ENCODE measurements around the gene TOB1. TPM values are rescaled to one million over a fixed set of nuclear protein-coding genes. Genes with fewer than 3 reads are reported as not detected.

Gene TOB1
- total RNA-seq, 1 experiment from 2014 or later: 19.3 TPM

DNA sequence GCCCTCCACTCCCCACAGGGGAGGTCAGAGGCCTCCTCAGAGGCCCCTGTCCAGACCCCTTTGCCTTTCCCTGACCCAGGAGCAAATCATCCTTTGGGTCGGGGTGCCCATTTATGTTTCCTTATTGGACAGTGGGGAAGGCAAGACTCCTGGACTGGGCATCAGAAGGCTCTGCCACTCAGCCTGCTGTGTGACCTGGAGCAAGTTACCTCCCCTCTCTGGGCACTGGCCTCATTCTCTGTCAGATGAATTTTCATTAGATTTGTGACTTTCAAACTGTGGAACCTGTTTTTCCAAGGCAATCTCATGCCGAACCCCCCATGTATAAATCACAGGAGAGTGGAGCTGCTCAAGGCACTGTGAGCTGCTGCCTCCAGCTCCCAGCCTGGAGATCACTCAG, 47.0 kb upstream of the TOB1 start:
- POLR2A ChIA-PET (ENCODE audit: low non-redundant PET): no interaction called here
- BruUV-seq (replicated peaks): no TSS peak
- Histone ChIP-seq H3K27ac (ENCODE audit: low read depth, low read length, poor library complexity, severe bottlenecking) (no peak overlapping the region), H3K4me1 (ENCODE audit: insufficient read depth, low read length, poor library complexity, severe bottlenecking) (no peaks in the 10 kb centered on the region), H3K9me3 (ENCODE audit: low read depth, low read length, poor library complexity, severe bottlenecking) (no peaks in the 10 kb centered on the region), H3K4me3 (ENCODE audit: low read depth, low read length, poor library complexity, severe bottlenecking) (no peak overlapping the region), H3K36me3 (ENCODE audit: insufficient read depth, low read length, poor library complexity, severe bottlenecking) (no peaks in the 10 kb centered on the region), H3K27me3 (replicated peaks; ENCODE audit: insufficient read depth, low read depth, low read length, poor library complexity) (no peaks in the 10 kb centered on the region)
- intact Hi-C loops (cut with micrococcal nuclease; ENCODE audit: unreplicated experiment): loop anchor here (5.0 kb wide), 1 partner anchor 46 kb away; the partner anchor contains the start of gene TOB1
- no peak for TF ChIP-seq EZH2 (IDR thresholded peaks at IDR 0.05; ENCODE audit: borderline replicate concordance, low read depth, low read length, poor library complexity, severe bottlenecking)
- TF ChIP-seq, protein P1, sequence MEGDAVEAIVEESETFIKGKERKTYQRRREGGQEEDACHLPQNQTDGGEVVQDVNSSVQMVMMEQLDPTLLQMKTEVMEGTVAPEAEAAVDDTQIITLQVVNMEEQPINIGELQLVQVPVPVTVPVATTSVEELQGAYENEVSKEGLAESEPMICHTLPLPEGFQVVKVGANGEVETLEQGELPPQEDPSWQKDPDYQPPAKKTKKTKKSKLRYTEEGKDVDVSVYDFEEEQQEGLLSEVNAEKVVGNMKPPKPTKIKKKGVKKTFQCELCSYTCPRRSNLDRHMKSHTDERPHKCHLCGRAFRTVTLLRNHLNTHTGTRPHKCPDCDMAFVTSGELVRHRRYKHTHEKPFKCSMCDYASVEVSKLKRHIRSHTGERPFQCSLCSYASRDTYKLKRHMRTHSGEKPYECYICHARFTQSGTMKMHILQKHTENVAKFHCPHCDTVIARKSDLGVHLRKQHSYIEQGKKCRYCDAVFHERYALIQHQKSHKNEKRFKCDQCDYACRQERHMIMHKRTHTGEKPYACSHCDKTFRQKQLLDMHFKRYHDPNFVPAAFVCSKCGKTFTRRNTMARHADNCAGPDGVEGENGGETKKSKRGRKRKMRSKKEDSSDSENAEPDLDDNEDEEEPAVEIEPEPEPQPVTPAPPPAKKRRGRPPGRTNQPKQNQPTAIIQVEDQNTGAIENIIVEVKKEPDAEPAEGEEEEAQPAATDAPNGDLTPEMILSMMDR (conservative IDR thresholded peaks at IDR 0.05; ENCODE audit: low read depth, low read length): no peak
- no peak for DNase-seq (ENCODE audit: low spot score)
- CTCF ChIA-PET: no interaction called here

DNA sequence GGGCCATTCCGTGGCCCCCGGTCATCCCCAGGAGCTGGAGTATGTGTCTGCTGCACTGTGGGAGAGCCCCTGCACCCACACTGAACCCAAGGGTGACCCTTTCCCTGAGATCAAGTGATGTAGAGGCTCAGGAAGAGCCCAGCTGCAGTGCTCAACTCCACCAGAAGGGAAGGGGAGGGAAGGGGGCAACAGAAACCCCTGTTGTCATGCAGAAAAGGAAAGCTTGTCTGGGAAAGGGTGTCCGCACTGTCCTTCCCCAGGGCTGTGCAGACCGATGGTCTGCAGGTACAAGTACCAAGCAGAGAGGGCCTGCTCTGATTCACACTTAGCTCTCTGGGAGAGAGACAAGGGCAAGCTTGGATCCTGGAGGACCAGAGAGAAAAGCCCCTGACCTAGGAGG, 45.7 kb upstream of the TOB1 start:
- H3K4me3 ChIP-seq (ENCODE audit: low read depth, low read length, poor library complexity, severe bottlenecking): no peak overlapping the region
- CTCF ChIA-PET: no interaction called here
- BruUV-seq (replicated peaks): no TSS peak
- POLR2A ChIA-PET (ENCODE audit: low non-redundant PET): no interaction called here
- no peaks in the 10 kb centered on the region for H3K36me3 ChIP-seq (ENCODE audit: insufficient read depth, low read length, poor library complexity, severe bottlenecking)
- no peaks in the 10 kb centered on the region for H3K4me1 ChIP-seq (ENCODE audit: insufficient read depth, low read length, poor library complexity, severe bottlenecking)
- TF ChIP-seq EZH2 (IDR thresholded peaks at IDR 0.05; ENCODE audit: borderline replicate concordance, low read depth, low read length, poor library complexity, severe bottlenecking): no peak
- TF ChIP-seq, protein P1 (conservative IDR thresholded peaks at IDR 0.05; ENCODE audit: low read depth, low read length): no peak
- no peak for DNase-seq (ENCODE audit: low spot score)
- H3K27ac ChIP-seq (ENCODE audit: low read depth, low read length, poor library complexity, severe bottlenecking): no peak overlapping the region
- intact Hi-C loops (cut with micrococcal nuclease; ENCODE audit: unreplicated experiment): loop anchor here (5.0 kb wide), 1 partner anchor 45 kb away; the partner anchor contains the start of gene TOB1
- H3K27me3 ChIP-seq (replicated peaks; ENCODE audit: insufficient read depth, low read depth, low read length, poor library complexity): no peaks in the 10 kb centered on the region
- no peaks in the 10 kb centered on the region for H3K9me3 ChIP-seq (ENCODE audit: low read depth, low read length, poor library complexity, severe bottlenecking)

DNA sequence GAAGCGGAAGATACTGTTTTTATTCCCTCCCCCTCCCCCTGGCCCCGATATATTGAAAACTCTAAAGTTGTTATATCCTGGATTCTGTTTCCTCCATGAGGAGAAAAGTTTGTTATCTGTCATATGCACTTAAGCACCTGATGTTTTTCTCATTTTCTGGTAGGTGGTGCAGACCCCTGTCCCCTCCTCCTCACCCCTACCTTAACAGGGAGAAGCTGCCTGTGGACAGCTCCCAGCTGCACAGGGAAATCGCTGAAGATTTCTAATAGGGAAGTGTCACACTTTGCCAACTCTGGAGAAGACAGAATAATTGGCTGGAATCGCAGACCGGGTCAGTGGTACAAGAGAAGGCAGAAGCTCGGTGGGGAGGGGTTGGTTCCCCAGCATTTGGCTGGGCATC, 45.3 kb upstream of the TOB1 start:
- Histone ChIP-seq H3K27ac (ENCODE audit: low read depth, low read length, poor library complexity, severe bottlenecking) (no peak overlapping the region), H3K36me3 (ENCODE audit: insufficient read depth, low read length, poor library complexity, severe bottlenecking) (no peaks in the 10 kb centered on the region), H3K27me3 (replicated peaks; ENCODE audit: insufficient read depth, low read depth, low read length, poor library complexity) (no peaks in the 10 kb centered on the region), H3K4me3 (ENCODE audit: low read depth, low read length, poor library complexity, severe bottlenecking) (no peak overlapping the region), H3K9me3 (ENCODE audit: low read depth, low read length, poor library complexity, severe bottlenecking) (no peaks in the 10 kb centered on the region), H3K4me1 (ENCODE audit: insufficient read depth, low read length, poor library complexity, severe bottlenecking) (no peaks in the 10 kb centered on the region)
- ChIA-PET POLR2A (ENCODE audit: low non-redundant PET) (no interaction called here), CTCF (no interaction called here)
- BruUV-seq (replicated peaks): no TSS peak
- DNase-seq (ENCODE audit: low spot score): no peak
- TF ChIP-seq EZH2 (IDR thresholded peaks at IDR 0.05; ENCODE audit: borderline replicate concordance, low read depth, low read length, poor library complexity, severe bottlenecking): no peak
- TF ChIP-seq, protein P1 (conservative IDR thresholded peaks at IDR 0.05; ENCODE audit: low read depth, low read length): no peak
- intact Hi-C loops (cut with micrococcal nuclease; ENCODE audit: unreplicated experiment): loop anchor here (5.0 kb wide), 1 partner anchor 44 kb away; the partner anchor contains the start of gene TOB1

Data from A673 (cell line).